OCI-LY3 (cell line): Measurements from ENCODE around the gene GPR6.

Source experiments
- H2AFZ ChIP-seq: fragments of 200-600, 300-600 bp; shearing (Covaris generic); 2 replicates; pipeline ENCODE4 v1.6.0; 2014; ENCODE audit warnings: antibody characterized with exemption, low read depth, low read length
- H3K27ac ChIP-seq: fragments of 200-600, 300-600 bp; sonication (generic); 2 replicates; pipeline ENCODE4 v1.5.1; 2014; ENCODE audit warnings: mild to moderate bottlenecking, low read length, moderate library complexity, mixed read lengths
- H3K27me3 ChIP-seq: fragments of 200-600, 300-600 bp; sonication (generic); 2 replicates; pipeline ENCODE4 v1.6.1; 2014; ENCODE audit warnings: low read depth, low read length, mixed read lengths
- H3K36me3 ChIP-seq: fragments of 200-600, 300-600 bp; sonication (generic); replicated peaks from 2 replicates; pipeline ENCODE3; 2014; ENCODE audit warnings: low read depth, low read length, mixed read lengths
- H3K4me1 ChIP-seq: fragments of 300-600, 200-600 bp; sonication (generic); 2 replicates; pipeline ENCODE4 v1.6.1; 2014; ENCODE audit warnings: low read length, mixed read lengths
- H3K4me2 ChIP-seq: fragments of 200-600, 300-600 bp; sonication (generic); 2 replicates; pipeline ENCODE4 v1.6.1; 2014; ENCODE audit warnings: low read length, mixed read lengths
- H3K4me3 ChIP-seq: fragments of 300-600, 200-600 bp; sonication (generic); 2 replicates; pipeline ENCODE4 v1.5.1; 2014; ENCODE audit warnings: antibody characterized with exemption, mild to moderate bottlenecking, low read length, moderate library complexity
- H3K79me2 ChIP-seq: fragments of 300-600, 200-600 bp; shearing (Covaris generic); 2 replicates; pipeline ENCODE4 v1.6.1; 2014; ENCODE audit warnings: mild to moderate bottlenecking, low read length, mixed read lengths
- H3K9ac ChIP-seq: fragments of 300-600, 200-600 bp; shearing (Covaris generic); 2 replicates; pipeline ENCODE4 v1.6.0; 2014; ENCODE audit warnings: mild to moderate bottlenecking, low read length, moderate library complexity
- H3K9me3 ChIP-seq: fragments of 200-600, 300-600 bp; shearing (Covaris generic); 2 replicates; pipeline ENCODE4 v1.6.1; 2014; ENCODE audit warnings: low read length, mixed read lengths; ENCODE audit not compliant: insufficient read depth
- H4K20me1 ChIP-seq: fragments of 200-600, 300-600 bp; sonication (generic); 2 replicates; pipeline ENCODE4 v1.6.1; 2016; ENCODE audit warnings: low read length, mixed read lengths; ENCODE audit not compliant: insufficient read depth
- CTCF ChIP-seq: fragments of 200-600, 300-600 bp; sonication (generic); IDR thresholded peaks from 2 replicates; pipeline ENCODE4 v1.5.1; 2014; ENCODE audit warnings: antibody characterized with exemption, low read length, low read depth
- EZH2phosphoT487 ChIP-seq: fragments of 200-600 bp; shearing (Covaris generic); IDR thresholded peaks from 2 replicates; pipeline ENCODE4 v1.6.1; 2018; ENCODE audit warnings: antibody characterized with exemption, mixed run types, low read depth

Gene GPR6

GRCh38 chr6:109999740-110000139, 21.6 kb downstream of the GPR6 start:
- H3K4me1 ChIP-seq, result 0 out of 2 replicates have a peak, but pooled peaks cover 3% of the 10 kb centered on the region
- no peak overlapping the region for H2AFZ ChIP-seq
- no peak overlapping the region for H3K9ac ChIP-seq
- peaks cover 8% of the 10 kb centered on the region; the same call in 1 of the 2 replicates for H3K9me3 ChIP-seq
- no peaks in the 10 kb centered on the region for H3K79me2 ChIP-seq
- peak overlapping the region; percentile 76 for H3K27ac ChIP-seq
- H4K20me1 ChIP-seq, result no peaks in the 10 kb centered on the region
- H3K4me3 ChIP-seq, result no peak overlapping the region
- peaks cover 3% of the 10 kb centered on the region for H3K36me3 ChIP-seq
- no peak overlapping the region for H3K4me2 ChIP-seq
- TF ChIP-seq EZH2phosphoT487, result no peak
- no peak for TF ChIP-seq CTCF
- no peaks in the 10 kb centered on the region for H3K27me3 ChIP-seq

GRCh38 chr6:110002676-110003075, 24.6 kb downstream of the GPR6 start:
- no peaks in the 10 kb centered on the region for H4K20me1 ChIP-seq
- H2AFZ ChIP-seq, result no peak overlapping the region
- no peak overlapping the region for H3K9ac ChIP-seq
- H3K79me2 ChIP-seq, result no peaks in the 10 kb centered on the region
- 0 out of 2 replicates have a peak, but pooled peaks cover 3% of the 10 kb centered on the region for H3K4me1 ChIP-seq
- no peak overlapping the region for H3K4me2 ChIP-seq
- no peaks in the 10 kb centered on the region for H3K27me3 ChIP-seq
- no peak overlapping the region for H3K4me3 ChIP-seq
- peaks cover 8% of the 10 kb centered on the region; the same call in 1 of the 2 replicates for H3K9me3 ChIP-seq
- no peak overlapping the region for H3K27ac ChIP-seq
- TF ChIP-seq EZH2phosphoT487 (no peak), CTCF (no peak)
- peaks cover 3% of the 10 kb centered on the region for H3K36me3 ChIP-seq

GRCh38 chr6:110013386-110013785, 35.3 kb downstream of the GPR6 start:
- no peaks in the 10 kb centered on the region for H3K27me3 ChIP-seq
- H2AFZ ChIP-seq, result no peak overlapping the region
- TF ChIP-seq EZH2phosphoT487, result no peak
- TF ChIP-seq CTCF, result no peak
- H4K20me1 ChIP-seq, result no peaks in the 10 kb centered on the region
- H3K79me2 ChIP-seq, result no peaks in the 10 kb centered on the region
- H3K27ac ChIP-seq, result no peak overlapping the region
- no peaks in the 10 kb centered on the region for H3K9me3 ChIP-seq
- H3K4me3 ChIP-seq, result no peak overlapping the region
- H3K4me2 ChIP-seq, result no peak overlapping the region
- H3K4me1 ChIP-seq, result no peaks in the 10 kb centered on the region
- H3K9ac ChIP-seq, result no peak overlapping the region
- no peaks in the 10 kb centered on the region for H3K36me3 ChIP-seq

- Histone ChIP-seq H3K27ac (no peak overlapping the region), H3K4me2 (no peak overlapping the region), H3K4me3 (no peak overlapping the region), H3K79me2 (no peaks in the 10 kb centered on the region), H3K36me3 (no peaks in the 10 kb centered on the region), H3K9me3 (no peaks in the 10 kb centered on the region), H3K27me3 (no peaks in the 10 kb centered on the region), H3K4me1 (no peaks in the 10 kb centered on the region), H3K9ac (no peak overlapping the region), H4K20me1 (no peaks in the 10 kb centered on the region), H2AFZ (no peak overlapping the region)
- TF ChIP-seq CTCF, result no peak
- no peak for TF ChIP-seq EZH2phosphoT487
Observed at GRCh38 chr6:110015206-110015605, 37.1 kb downstream of the GPR6 start.
